ENCODE results near the gene SCUBE2. TPM values are rescaled to one million over a fixed set of nuclear protein-coding genes. Genes with fewer than 3 reads are reported as not detected.

Gene SCUBE2
- total and polyA plus RNA-seq, 5 donors from 2014 or later = not detected

DNA sequence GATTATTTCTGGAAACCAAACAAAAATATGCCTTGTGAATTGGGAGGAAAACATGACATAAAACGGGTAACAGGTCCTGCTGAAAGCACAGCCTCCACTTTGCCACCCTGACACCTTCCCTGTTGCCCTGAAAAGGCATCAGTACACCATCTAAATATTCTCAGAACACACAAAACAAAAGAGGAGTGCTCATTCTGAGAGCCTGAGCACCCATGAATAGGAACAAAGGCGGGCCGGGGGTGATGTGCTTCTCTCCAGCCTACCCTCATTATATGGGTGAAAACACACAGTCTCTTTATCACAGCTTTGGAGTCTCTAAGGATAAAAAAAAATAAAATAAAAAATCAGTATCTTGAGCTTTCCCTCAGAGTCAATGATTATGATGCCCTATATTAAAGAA lies 19.7 kb downstream of the SCUBE2 start:
- peaks cover 0 to 4% (median 0%) of the 10 kb centered on the region in 4 donors for H3K4me1 Mint-ChIP-seq
- H3K9me3 Mint-ChIP-seq = peaks cover 0 to 1% (median 0%) of the 10 kb centered on the region in 7 donors
- no peak overlapping the region for H3K27ac ChIP-seq (ENCODE audit: insufficient read depth, low read length, poor library complexity, severe bottlenecking)
- H3K27me3 ChIP-seq (ENCODE audit: control insufficient read depth, insufficient read depth, low read length) = peaks cover 3% of the 10 kb centered on the region
- H3K4me3 ChIP-seq (ENCODE audit: low read depth, low read length) = no peak overlapping the region
- H3K27me3 Mint-ChIP-seq = peaks cover 22% of the 10 kb centered on the region
- ATAC-seq (ENCODE audit: low read depth in 2 of 2) (no peak), DNase-seq (no peak)
- no peaks in the 10 kb centered on the region for H3K4me1 ChIP-seq (ENCODE audit: control insufficient read depth, insufficient read depth, low read length, poor library complexity, severe bottlenecking)
- H3K4me3 Mint-ChIP-seq = no peak overlapping the region
- no peaks in the 10 kb centered on the region for H3K36me3 ChIP-seq (ENCODE audit: control insufficient read depth, insufficient read depth, low read length)
- H3K27ac Mint-ChIP-seq = no peak overlapping the region
- no peaks in the 10 kb centered on the region for H3K36me3 Mint-ChIP-seq
- no peaks in the 10 kb centered on the region for H3K9me3 ChIP-seq (ENCODE audit: control insufficient read depth in 2 of 2, low read length in 2 of 2)

DNA sequence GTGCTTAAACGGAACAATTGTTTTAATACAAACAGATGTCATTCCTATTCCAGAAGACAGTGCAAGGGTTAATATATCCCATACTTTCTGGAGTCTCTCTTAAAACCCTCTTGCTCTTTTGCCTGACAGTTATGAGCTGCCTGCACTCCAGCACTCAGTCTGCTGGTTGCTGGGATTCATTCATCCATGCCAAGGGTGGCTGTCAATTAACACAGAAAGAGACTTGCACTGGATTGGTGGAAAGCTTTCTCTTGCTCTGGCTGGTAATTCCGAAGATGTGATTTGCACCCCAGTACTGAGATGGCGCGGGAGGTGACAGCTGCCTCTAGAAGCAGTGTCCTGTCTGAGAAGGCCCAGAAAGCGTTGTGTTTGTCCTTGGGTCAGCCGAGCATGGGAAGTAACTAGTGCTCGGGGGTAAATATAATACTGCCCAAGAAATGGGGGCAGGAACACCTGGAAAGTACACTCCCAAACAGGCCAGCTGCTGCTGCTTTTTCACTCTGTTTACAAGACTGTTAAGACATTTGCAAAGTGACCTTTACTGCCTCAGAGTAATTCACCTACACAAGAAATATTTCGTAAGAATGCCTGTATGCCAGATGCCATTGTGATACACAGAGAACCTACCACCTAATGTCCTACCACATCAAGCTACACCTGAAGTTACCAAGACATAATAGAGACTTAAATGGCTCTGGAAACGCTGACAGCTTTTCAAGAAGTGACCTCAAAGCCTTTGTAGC lies 20.5 kb downstream of the SCUBE2 start:
- peaks cover 0 to 1% (median 0%) of the 10 kb centered on the region in 7 donors for H3K9me3 Mint-ChIP-seq
- no peak for ATAC-seq (ENCODE audit: low read depth in 2 of 2)
- H3K36me3 ChIP-seq (ENCODE audit: control insufficient read depth, insufficient read depth, low read length) = no peaks in the 10 kb centered on the region
- no peak overlapping the region for H3K4me3 Mint-ChIP-seq
- H3K36me3 Mint-ChIP-seq = no peaks in the 10 kb centered on the region
- DNase-seq = no peak
- no peak overlapping the region for H3K27ac ChIP-seq (ENCODE audit: insufficient read depth, low read length, poor library complexity, severe bottlenecking)
- H3K27ac Mint-ChIP-seq = no peak overlapping the region
- no peaks in the 10 kb centered on the region for H3K4me1 ChIP-seq (ENCODE audit: control insufficient read depth, insufficient read depth, low read length, poor library complexity, severe bottlenecking)
- H3K27me3 Mint-ChIP-seq = peaks cover 22% of the 10 kb centered on the region
- no peak overlapping the region for H3K4me3 ChIP-seq (ENCODE audit: low read depth, low read length)
- H3K9me3 ChIP-seq (ENCODE audit: control insufficient read depth in 2 of 2, low read length in 2 of 2) = no peaks in the 10 kb centered on the region
- H3K4me1 Mint-ChIP-seq = peaks cover 0 to 4% (median 0%) of the 10 kb centered on the region in 4 donors
- H3K27me3 ChIP-seq (ENCODE audit: control insufficient read depth, insufficient read depth, low read length) = peaks cover 3% of the 10 kb centered on the region

DNA sequence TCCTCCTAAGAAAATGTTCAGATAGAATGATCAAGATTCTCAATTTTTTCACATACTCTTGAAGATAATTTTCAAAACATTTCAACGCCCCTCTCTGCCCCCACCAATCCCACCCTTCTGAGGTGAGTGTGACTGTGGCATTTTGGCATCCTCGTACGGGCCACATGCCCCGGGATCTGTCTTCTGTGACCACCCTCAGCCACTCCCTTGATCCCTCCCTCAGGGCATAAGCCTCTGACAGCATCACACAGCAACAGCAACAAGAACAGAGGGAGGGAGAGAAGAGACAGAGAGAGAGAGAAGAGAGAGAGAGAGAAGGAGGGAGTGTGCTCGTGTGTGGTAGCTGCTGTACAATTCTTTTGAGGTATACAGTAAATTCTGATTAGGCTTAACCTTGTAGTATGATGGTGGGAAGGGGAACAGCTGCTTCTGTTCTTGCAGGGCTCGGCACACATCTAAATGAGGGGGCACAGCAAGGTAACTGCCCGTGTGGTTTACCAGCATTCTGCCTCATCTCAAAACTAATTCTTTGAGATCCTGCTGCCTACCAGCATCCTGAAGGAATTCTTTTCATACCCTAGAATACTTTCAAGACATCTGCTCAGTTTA lies 21.4 kb downstream of the SCUBE2 start:
- Mint-ChIP-seq H3K36me3 (no peaks in the 10 kb centered on the region), H3K4me1 (peaks cover 0 to 4% (median 0%) of the 10 kb centered on the region in 4 donors), H3K9me3 (peaks cover 0 to 1% (median 0%) of the 10 kb centered on the region in 7 donors), H3K27ac (no peak overlapping the region), H3K27me3 (peaks cover 14% of the 10 kb centered on the region), H3K4me3 (no peak overlapping the region)
- no peak for ATAC-seq (ENCODE audit: low read depth in 2 of 2)
- Histone ChIP-seq H3K4me3 (ENCODE audit: low read depth, low read length) (no peak overlapping the region), H3K9me3 (ENCODE audit: control insufficient read depth in 2 of 2, low read length in 2 of 2) (no peaks in the 10 kb centered on the region), H3K4me1 (ENCODE audit: control insufficient read depth, insufficient read depth, low read length, poor library complexity, severe bottlenecking) (no peaks in the 10 kb centered on the region), H3K27me3 (ENCODE audit: control insufficient read depth, insufficient read depth, low read length) (peaks cover 3% of the 10 kb centered on the region), H3K27ac (ENCODE audit: insufficient read depth, low read length, poor library complexity, severe bottlenecking) (no peak overlapping the region), H3K36me3 (ENCODE audit: control insufficient read depth, insufficient read depth, low read length) (no peaks in the 10 kb centered on the region)
- no peak for DNase-seq

DNA sequence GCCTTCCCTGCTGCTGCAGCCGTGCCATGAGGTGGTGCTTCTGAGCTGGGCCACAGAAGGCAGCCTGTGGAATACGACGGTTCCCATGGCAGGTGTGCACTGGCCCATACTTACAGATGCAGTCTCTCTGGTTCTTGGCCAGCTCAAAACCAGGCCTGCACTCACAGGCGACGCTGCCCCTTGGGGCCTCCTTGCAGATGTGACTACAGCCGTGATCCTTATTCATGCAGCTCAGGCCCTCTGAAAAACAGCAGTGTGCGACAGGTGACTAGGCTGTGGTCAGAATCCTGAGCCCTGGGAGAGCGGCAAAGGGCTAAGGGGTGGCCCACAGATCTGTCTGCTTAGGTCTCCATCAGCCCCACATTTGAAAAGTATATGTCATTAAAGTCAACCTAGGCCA lies 22.1 kb downstream of the SCUBE2 start:
- H3K27me3 Mint-ChIP-seq = peaks cover 14% of the 10 kb centered on the region
- DNase-seq = no peak
- H3K36me3 Mint-ChIP-seq = no peaks in the 10 kb centered on the region
- H3K9me3 ChIP-seq (ENCODE audit: control insufficient read depth in 2 of 2, low read length in 2 of 2) = no peaks in the 10 kb centered on the region
- H3K4me1 ChIP-seq (ENCODE audit: control insufficient read depth, insufficient read depth, low read length, poor library complexity, severe bottlenecking) = no peaks in the 10 kb centered on the region
- no peaks in the 10 kb centered on the region for H3K36me3 ChIP-seq (ENCODE audit: control insufficient read depth, insufficient read depth, low read length)
- H3K9me3 Mint-ChIP-seq = peaks cover 0 to 1% (median 0%) of the 10 kb centered on the region in 7 donors
- no peak overlapping the region for H3K27ac Mint-ChIP-seq
- ATAC-seq (ENCODE audit: low read depth in 2 of 2) = no peak
- H3K4me1 Mint-ChIP-seq = peaks cover 0 to 4% (median 0%) of the 10 kb centered on the region in 4 donors
- no peak overlapping the region for H3K4me3 Mint-ChIP-seq
- H3K4me3 ChIP-seq (ENCODE audit: low read depth, low read length) = no peak overlapping the region
- no peak overlapping the region for H3K27ac ChIP-seq (ENCODE audit: insufficient read depth, low read length, poor library complexity, severe bottlenecking)
- peaks cover 3% of the 10 kb centered on the region for H3K27me3 ChIP-seq (ENCODE audit: control insufficient read depth, insufficient read depth, low read length)

DNA sequence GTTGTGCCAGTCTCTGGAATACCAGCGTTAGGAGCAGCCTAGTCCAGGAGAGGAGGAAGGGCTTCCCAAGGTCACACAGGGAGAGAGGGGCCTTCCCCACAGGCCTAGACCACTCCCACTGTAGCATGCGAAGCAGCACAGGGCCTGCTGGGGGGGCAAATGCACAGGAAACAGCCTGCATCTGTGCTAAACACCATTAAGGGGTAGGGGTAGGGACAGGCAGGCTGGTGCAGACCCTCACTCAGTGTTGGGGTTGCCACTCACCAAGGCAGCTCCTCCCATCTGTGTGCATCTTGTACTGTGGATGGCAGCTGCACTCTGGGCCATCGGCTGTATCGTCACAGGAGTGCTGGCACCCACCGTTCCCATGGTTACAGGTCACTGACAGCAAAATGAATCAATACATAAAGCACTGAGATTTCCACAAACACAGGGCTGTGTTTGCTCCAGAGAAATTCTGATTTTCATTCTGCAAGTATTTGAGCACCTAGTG lies 24.9 kb downstream of the SCUBE2 start:
- no peak for ATAC-seq (ENCODE audit: low read depth in 2 of 2)
- Histone ChIP-seq H3K9me3 (ENCODE audit: control insufficient read depth in 2 of 2, low read length in 2 of 2) (no peaks in the 10 kb centered on the region), H3K4me3 (ENCODE audit: low read depth, low read length) (no peak overlapping the region), H3K4me1 (ENCODE audit: control insufficient read depth, insufficient read depth, low read length, poor library complexity, severe bottlenecking) (no peaks in the 10 kb centered on the region), H3K27ac (ENCODE audit: insufficient read depth, low read length, poor library complexity, severe bottlenecking) (no peak overlapping the region), H3K27me3 (ENCODE audit: control insufficient read depth, insufficient read depth, low read length) (peaks cover 11% of the 10 kb centered on the region), H3K36me3 (ENCODE audit: control insufficient read depth, insufficient read depth, low read length) (no peaks in the 10 kb centered on the region)
- Mint-ChIP-seq H3K4me3 (no peak overlapping the region), H3K36me3 (no peaks in the 10 kb centered on the region), H3K27me3 (peaks cover 27% of the 10 kb centered on the region), H3K4me1 (no peaks in the 10 kb centered on the region), H3K9me3 (peaks cover 0 to 2% (median 0%) of the 10 kb centered on the region in 7 donors), H3K27ac (no peak overlapping the region)
- DNase-seq = no peak

DNA sequence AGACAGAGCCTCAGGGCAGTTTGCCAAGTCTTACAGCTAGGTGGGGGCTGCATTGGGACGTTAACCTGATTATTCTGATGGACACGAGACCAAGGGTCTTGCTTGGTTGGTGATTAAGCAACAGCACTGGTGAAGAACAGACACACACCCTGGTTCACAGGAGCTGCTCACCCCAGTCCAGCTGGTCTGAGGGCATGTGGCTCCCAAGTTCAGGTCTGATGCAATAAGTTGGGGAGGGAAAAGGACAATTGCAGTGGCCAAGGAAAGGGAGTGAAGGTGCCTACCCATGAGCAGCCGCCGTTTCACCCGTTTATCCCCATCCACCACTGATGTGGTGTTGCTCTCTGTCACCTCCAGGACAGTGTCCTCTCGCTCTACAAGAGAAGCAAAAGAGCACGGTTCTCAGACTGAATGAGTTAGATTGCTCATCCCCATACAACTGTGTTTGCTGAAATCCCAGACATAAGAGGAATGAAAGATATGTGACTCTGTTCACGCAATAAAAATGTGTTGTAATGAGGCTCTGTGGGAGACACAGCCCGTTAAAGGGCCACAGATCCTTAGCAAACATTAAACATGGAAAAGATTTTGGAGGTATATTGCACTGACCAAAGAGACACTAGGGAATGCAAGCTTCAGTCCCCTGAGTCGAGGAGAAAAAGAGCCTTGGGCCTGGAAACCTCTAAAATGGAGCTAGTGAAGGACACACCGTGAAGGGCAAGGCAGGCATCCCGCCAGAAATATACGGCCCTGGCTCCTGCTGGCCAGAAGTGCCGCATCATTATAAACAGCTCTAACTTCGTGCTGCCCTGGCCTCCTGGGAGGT lies 25.6 kb downstream of the SCUBE2 start:
- H3K4me1 ChIP-seq (ENCODE audit: control insufficient read depth, insufficient read depth, low read length, poor library complexity, severe bottlenecking) = no peaks in the 10 kb centered on the region
- peaks cover 27% of the 10 kb centered on the region for H3K27me3 Mint-ChIP-seq
- H3K27ac ChIP-seq (ENCODE audit: insufficient read depth, low read length, poor library complexity, severe bottlenecking) = no peak overlapping the region
- no peak for DNase-seq
- ATAC-seq (ENCODE audit: low read depth in 2 of 2) = no peak
- H3K36me3 ChIP-seq (ENCODE audit: control insufficient read depth, insufficient read depth, low read length) = no peaks in the 10 kb centered on the region
- peak overlapping the region in 1 of 3 donors; percentile 1 for H3K27ac Mint-ChIP-seq
- peaks cover 0 to 2% (median under 1%) of the 10 kb centered on the region in 4 donors for H3K4me1 Mint-ChIP-seq
- no peaks in the 10 kb centered on the region for H3K36me3 Mint-ChIP-seq
- peaks cover 0 to 2% (median 0%) of the 10 kb centered on the region in 7 donors for H3K9me3 Mint-ChIP-seq
- no peaks in the 10 kb centered on the region for H3K9me3 ChIP-seq (ENCODE audit: control insufficient read depth in 2 of 2, low read length in 2 of 2)
- no peak overlapping the region for H3K4me3 Mint-ChIP-seq
- H3K27me3 ChIP-seq (ENCODE audit: control insufficient read depth, insufficient read depth, low read length) = peaks cover 11% of the 10 kb centered on the region
- H3K4me3 ChIP-seq (ENCODE audit: low read depth, low read length) = no peak overlapping the region

DNA sequence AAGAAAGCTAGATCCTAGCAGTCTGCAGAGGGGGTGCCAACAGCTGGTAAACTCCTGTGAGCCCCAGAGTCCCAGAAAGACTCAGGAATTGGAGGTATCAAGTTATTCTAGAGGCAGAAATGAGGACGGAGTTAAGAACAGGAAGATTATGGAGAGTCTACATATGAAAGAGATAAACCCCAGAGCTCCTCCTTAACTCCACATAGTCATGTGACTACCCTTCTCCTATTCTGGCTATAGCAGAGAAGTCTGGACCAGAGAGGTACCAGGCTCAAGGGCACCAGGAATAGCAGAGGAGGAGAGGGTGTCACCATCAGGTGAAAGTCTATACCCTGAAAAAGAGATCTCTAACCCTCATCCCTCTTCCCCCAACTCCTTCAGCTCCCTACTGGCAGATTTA lies 29.6 kb downstream of the SCUBE2 start:
- H3K4me1 Mint-ChIP-seq = peaks cover 0 to 3% (median 1%) of the 10 kb centered on the region in 4 donors
- no peaks in the 10 kb centered on the region for H3K36me3 Mint-ChIP-seq
- H3K27ac Mint-ChIP-seq = no peak overlapping the region
- H3K27ac ChIP-seq (ENCODE audit: insufficient read depth, low read length, poor library complexity, severe bottlenecking) = no peak overlapping the region
- H3K27me3 Mint-ChIP-seq = peaks cover 19% of the 10 kb centered on the region
- H3K4me3 ChIP-seq (ENCODE audit: low read depth, low read length) = no peak overlapping the region
- peaks cover 0 to 2% (median 0%) of the 10 kb centered on the region in 7 donors for H3K9me3 Mint-ChIP-seq
- H3K4me3 Mint-ChIP-seq = no peak overlapping the region
- peaks cover 11% of the 10 kb centered on the region for H3K27me3 ChIP-seq (ENCODE audit: control insufficient read depth, insufficient read depth, low read length)
- H3K4me1 ChIP-seq (ENCODE audit: control insufficient read depth, insufficient read depth, low read length, poor library complexity, severe bottlenecking) = no peaks in the 10 kb centered on the region
- H3K36me3 ChIP-seq (ENCODE audit: control insufficient read depth, insufficient read depth, low read length) = no peaks in the 10 kb centered on the region
- no peaks in the 10 kb centered on the region for H3K9me3 ChIP-seq (ENCODE audit: control insufficient read depth in 2 of 2, low read length in 2 of 2)
- no peak for ATAC-seq (ENCODE audit: low read depth in 2 of 2)
- DNase-seq = no peak

All from CD4-positive, CD25-positive, alpha-beta regulatory T cell (primary cell).